Mucosa of rectum (tissue), 2 donors: ENCODE measurements around the gene RLN2.

ENCODE experiments used
- H3K27ac ChIP-seq, 2 donors: one replicate each; pipeline ENCODE4 v1.7.0; 2013; ENCODE audit warnings: inconsistent platforms in 2 of 2, low read depth in 2 of 2, low read length in 2 of 2
- H3K27me3 ChIP-seq, 2 donors: one replicate each; pipeline ENCODE4 v1.7.0; 2013; ENCODE audit warnings: low read length in 2 of 2; ENCODE audit not compliant: control insufficient read depth in 2 of 2, insufficient read depth in 2 of 2
- H3K36me3 ChIP-seq, 2 donors: one replicate each; pipeline ENCODE4 v1.7.0; 2013; ENCODE audit warnings: low read length in 2 of 2; ENCODE audit not compliant: control insufficient read depth in 2 of 2, insufficient read depth in 2 of 2
- H3K4me1 ChIP-seq, 2 donors: one replicate each; pipeline ENCODE4 v1.7.0; 2013; ENCODE audit warnings: low read length in 2 of 2, mild to moderate bottlenecking in 1 of 2; ENCODE audit not compliant: control insufficient read depth in 2 of 2, insufficient read depth in 2 of 2
- H3K4me3 ChIP-seq, 2 donors: one replicate each; pipeline ENCODE4 v1.7.0; 2013; ENCODE audit warnings: low read length in 2 of 2
- H3K9ac ChIP-seq, 2 donors: one replicate each; pipeline ENCODE4 v1.7.0; 2013; ENCODE audit warnings: low read length in 2 of 2, low read depth in 1 of 2, mild to moderate bottlenecking in 1 of 2
- H3K9me3 ChIP-seq, 2 donors: one replicate each; pipeline ENCODE4 v1.7.0; 2013; ENCODE audit warnings: low read length in 2 of 2; ENCODE audit not compliant: control insufficient read depth in 2 of 2
- donor health status: healthy.
- donor health status: Normal muscosa, but diverticular disease.

RLN2 gene

GRCh38 chr9:5274770-5275169 lies 29.7 kb downstream of the RLN2 start:
- H3K4me1 ChIP-seq, result no peaks in the 10 kb centered on the region
- no peaks in the 10 kb centered on the region for H3K27me3 ChIP-seq
- no peak overlapping the region for H3K4me3 ChIP-seq
- no peak overlapping the region for H3K27ac ChIP-seq
- no peaks in the 10 kb centered on the region for H3K36me3 ChIP-seq
- H3K9ac ChIP-seq, result no peak overlapping the region
- H3K9me3 ChIP-seq, result no peaks in the 10 kb centered on the region

GRCh38 chr9:5269249-5269715 lies 35.2 kb downstream of the RLN2 start:
- H3K9me3 ChIP-seq, result no peaks in the 10 kb centered on the region
- no peaks in the 10 kb centered on the region for H3K27me3 ChIP-seq
- no peak overlapping the region for H3K9ac ChIP-seq
- no peaks in the 10 kb centered on the region for H3K36me3 ChIP-seq
- no peak overlapping the region for H3K4me3 ChIP-seq
- no peaks in the 10 kb centered on the region for H3K4me1 ChIP-seq
- H3K27ac ChIP-seq, result no peak overlapping the region

GRCh38 chr9:5265939-5266338 lies 38.6 kb downstream of the RLN2 start:
- H3K27ac ChIP-seq, result no peak overlapping the region
- no peak overlapping the region for H3K4me3 ChIP-seq
- H3K36me3 ChIP-seq, result no peaks in the 10 kb centered on the region
- H3K4me1 ChIP-seq, result no peaks in the 10 kb centered on the region
- no peaks in the 10 kb centered on the region for H3K27me3 ChIP-seq
- no peaks in the 10 kb centered on the region for H3K9me3 ChIP-seq
- no peak overlapping the region for H3K9ac ChIP-seq

- no peak overlapping the region for H3K27ac ChIP-seq
- no peaks in the 10 kb centered on the region for H3K4me1 ChIP-seq
- H3K27me3 ChIP-seq, result no peaks in the 10 kb centered on the region
- H3K9me3 ChIP-seq, result no peaks in the 10 kb centered on the region
- no peaks in the 10 kb centered on the region for H3K36me3 ChIP-seq
- no peak overlapping the region for H3K4me3 ChIP-seq
- no peak overlapping the region for H3K9ac ChIP-seq
Measured at GRCh38 chr9:5264219-5264595, 40.3 kb downstream of the RLN2 start.

GRCh38 chr9:5263351-5264218 lies 40.9 kb downstream of the RLN2 start:
- Histone ChIP-seq H3K27ac (no peak overlapping the region), H3K36me3 (no peaks in the 10 kb centered on the region), H3K27me3 (no peaks in the 10 kb centered on the region), H3K9ac (no peak overlapping the region), H3K4me3 (no peak overlapping the region), H3K9me3 (no peaks in the 10 kb centered on the region), H3K4me1 (no peaks in the 10 kb centered on the region)
